WTC11 (cell line): ENCODE measurements around the gene MPC1. TPM values are rescaled to one million over a fixed set of nuclear protein-coding genes. Genes with fewer than 3 reads are reported as not detected.

Experiments
- ATAC-seq: fragments of 200-7000 bp; cut with Tn5 transposase; 2 replicates; pipeline ENCODE4 v1.10.0; 2021; ENCODE audit warnings: mild to moderate bottlenecking, moderate library complexity
- CTCF ChIA-PET: fragments of 300-600 bp; sonication (Branson Sonifier 250); formaldehyde crosslinking; loops from one replicate; lab custom pipeline; 2021; ENCODE audit warnings: antibody characterized with exemption; lab: Charles Lee
- POLR2A ChIA-PET: fragments of 350-600 bp; sonication (Branson Sonifier 250); formaldehyde crosslinking; loops from one replicate; lab custom pipeline; 2021; ENCODE audit warnings: antibody characterized with exemption; lab: Charles Lee
- DNase-seq: peaks from one replicate; pipeline ENCODE4 v3.0.0; 2021; ENCODE audit warnings: low spot score
- H3K27ac Mint-ChIP-seq: 2 replicates; pipeline ENCODE4 v1.8.0; 2021; ENCODE audit warnings: mixed read lengths
- H3K27me3 Mint-ChIP-seq: 2 replicates; pipeline ENCODE4 v1.8.0; 2021; ENCODE audit warnings: low read depth, mild to moderate bottlenecking, moderate library complexity, mixed read lengths
- H3K36me3 Mint-ChIP-seq: 2 replicates; pipeline ENCODE4 v1.8.0; 2021; ENCODE audit warnings: mixed read lengths
- H3K4me1 Mint-ChIP-seq: 2 replicates; pipeline ENCODE4 v1.8.0; 2022; ENCODE audit warnings: mixed read lengths
- H3K4me3 Mint-ChIP-seq: 2 replicates; pipeline ENCODE4 v1.8.0; 2021; ENCODE audit warnings: mild to moderate bottlenecking, moderate library complexity, mixed read lengths
- H3K9me3 Mint-ChIP-seq: 2 replicates; pipeline ENCODE4 v1.8.0; 2021; ENCODE audit warnings: mixed read lengths
- CBFB ChIP-seq: sonication (generic); formaldehyde crosslinking; IDR thresholded peaks from 2 replicates; pipeline ENCODE4 v1.8.1; 2022; ENCODE audit warnings: mild to moderate bottlenecking, low read depth, missing genetic modification reagents
- CREB1 ChIP-seq: sonication (generic); formaldehyde crosslinking; IDR thresholded peaks from 2 replicates; pipeline ENCODE4 v1.8.0; 2023; ENCODE audit warnings: mild to moderate bottlenecking, missing genetic modification reagents
- CTCF ChIP-seq: fragments of 200-600 bp; IDR thresholded peaks from 2 replicates; pipeline ENCODE4 v1.8.0; 2022; ENCODE audit warnings: antibody characterized with exemption
- ELF4 ChIP-seq: sonication (generic); formaldehyde crosslinking; IDR thresholded peaks from 2 replicates; pipeline ENCODE4 v1.8.1; 2022; ENCODE audit warnings: low read depth, mild to moderate bottlenecking, moderate library complexity, missing genetic modification reagents
- FOXK1 ChIP-seq: sonication (generic); formaldehyde crosslinking; IDR thresholded peaks from 2 replicates; pipeline ENCODE4 v1.8.0; 2022; ENCODE audit warnings: mild to moderate bottlenecking, moderate library complexity, missing genetic modification reagents
- FOXP4 ChIP-seq: sonication (generic); formaldehyde crosslinking; IDR thresholded peaks from 2 replicates; pipeline ENCODE4 v1.8.0; 2022; ENCODE audit warnings: mild to moderate bottlenecking, missing genetic modification reagents
- HMGA2 ChIP-seq: fragments of 250-450 bp; sonication (Bioruptor Pico); IDR thresholded peaks from 2 replicates; pipeline ENCODE4 v1.4.0; 2021; ENCODE audit warnings: mild to moderate bottlenecking, moderate library complexity
- HMGXB4 ChIP-seq: sonication (generic); formaldehyde crosslinking; IDR thresholded peaks from 2 replicates; pipeline ENCODE4 v1.8.1; 2023; ENCODE audit warnings: mild to moderate bottlenecking, moderate library complexity, missing genetic modification reagents
- MXD4 ChIP-seq: fragments of 250-450 bp; sonication (Bioruptor Pico); IDR thresholded peaks from 2 replicates; pipeline ENCODE4 v1.8.0; 2021; ENCODE audit warnings: mild to moderate bottlenecking, moderate library complexity, borderline replicate concordance
- NFATC4 ChIP-seq: fragments of 250-450 bp; sonication (Bioruptor Pico); IDR thresholded peaks from 2 replicates; pipeline ENCODE4 v1.9.0; 2021; ENCODE audit warnings: mild to moderate bottlenecking
- NR2C2 ChIP-seq: sonication (generic); formaldehyde crosslinking; IDR thresholded peaks from 2 replicates; pipeline ENCODE4 v1.8.0; 2022; ENCODE audit warnings: mild to moderate bottlenecking, missing genetic modification reagents
- RELA ChIP-seq: sonication (generic); formaldehyde crosslinking; IDR thresholded peaks from 2 replicates; pipeline ENCODE4 v1.8.1; 2022; ENCODE audit warnings: missing genetic modification reagents, mild to moderate bottlenecking, borderline replicate concordance
- ZNF121 ChIP-seq: sonication (generic); formaldehyde crosslinking; IDR thresholded peaks from 2 replicates; pipeline ENCODE4 v1.8.0; 2023; ENCODE audit warnings: missing genetic modification reagents
- ZNF138 ChIP-seq: sonication (generic); formaldehyde crosslinking; conservative IDR thresholded peaks from 2 replicates; pipeline ENCODE4 v1.8.1; 2022; ENCODE audit warnings: mild to moderate bottlenecking, moderate library complexity, missing genetic modification reagents
- ZNF317 ChIP-seq: sonication (generic); formaldehyde crosslinking; IDR thresholded peaks from 2 replicates; pipeline ENCODE4 v1.8.1; 2023; ENCODE audit warnings: low read depth, mild to moderate bottlenecking, moderate library complexity, missing genetic modification reagents, borderline replicate concordance
- ZNF532 ChIP-seq: fragments of 250-450 bp; sonication (Bioruptor Pico); IDR thresholded peaks from 2 replicates; pipeline ENCODE4 v1.9.0; 2021; ENCODE audit warnings: mild to moderate bottlenecking, borderline replicate concordance
- total RNA-seq: library from RNA; stranded (reverse); gene quantifications from 3 replicates; pipeline ENCODE4 v1.2.3, GENCODE V29; 2021
- TF ChIP-seq, protein P1 (sequence below): sonication (generic); formaldehyde crosslinking; IDR thresholded peaks from 2 replicates; pipeline ENCODE4 v1.8.1; 2022; ENCODE audit warnings: mild to moderate bottlenecking, missing genetic modification reagents, moderate library complexity, borderline replicate concordance
- TF ChIP-seq, protein P2 (sequence below): sonication (generic); formaldehyde crosslinking; IDR thresholded peaks from 2 replicates; pipeline ENCODE4 v1.8.1; 2023; ENCODE audit warnings: mild to moderate bottlenecking, missing genetic modification reagents

Gene MPC1
- total RNA-seq, 1 experiment from 2014 or later, result 10.7 TPM

DNA sequence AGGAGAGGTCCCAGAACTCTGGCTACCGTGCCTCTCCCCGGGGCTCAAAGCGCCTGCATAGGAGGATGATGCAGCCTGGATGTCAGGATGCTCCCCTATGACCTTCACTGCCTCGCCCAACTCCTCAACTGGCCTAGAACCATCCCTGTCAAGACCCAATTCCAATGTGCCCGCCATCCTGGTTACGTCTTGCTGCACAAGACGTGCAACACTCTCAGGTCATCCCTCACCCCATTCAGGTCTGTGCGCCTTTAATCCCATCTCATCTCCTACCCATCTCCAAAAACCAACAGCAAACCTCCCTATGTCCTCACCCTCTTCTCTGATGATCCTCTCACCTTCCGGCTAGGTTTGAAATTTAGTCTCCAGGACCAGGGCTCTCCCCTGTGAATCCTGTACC, 43.9 kb downstream of the MPC1 start (continued):
- no peak for TF ChIP-seq ZNF532 (CRISPR knock-in tag)
- TF ChIP-seq HMGA2, result no peak
- TF ChIP-seq FOXK1 (CRISPR knock-in tag), result no peak
- no peak for TF ChIP-seq FOXP4 (CRISPR knock-in tag)
- TF ChIP-seq HMGXB4 (CRISPR knock-in tag), result no peak
- TF ChIP-seq CREB1, result no peak
- TF ChIP-seq, all 79 proteins: peak for 0

DNA sequence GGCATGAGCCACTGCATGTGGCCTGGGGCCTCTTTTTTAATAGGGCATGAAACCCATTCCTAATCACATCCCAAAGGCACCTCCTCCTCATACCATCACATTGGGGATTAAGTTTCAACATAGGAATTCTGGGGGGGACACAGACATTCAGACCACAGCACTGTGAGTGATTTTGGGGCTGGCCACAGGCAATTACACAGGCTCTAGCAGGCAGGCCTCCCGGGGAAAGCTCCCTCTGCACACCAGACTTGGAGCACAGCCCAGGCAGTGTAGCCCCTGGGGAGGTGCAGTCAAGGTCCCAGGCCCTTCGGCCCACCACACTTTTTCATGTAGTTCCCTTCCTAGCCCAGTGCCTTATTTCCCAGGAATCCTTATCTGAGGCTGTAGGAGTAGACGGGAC, 45.9 kb downstream of the MPC1 start:
- Mint-ChIP-seq H3K27me3 (no peaks in the 10 kb centered on the region), H3K4me1 (peaks cover 30% of the 10 kb centered on the region), H3K4me3 (no peak overlapping the region), H3K27ac (no peak overlapping the region), H3K9me3 (no peaks in the 10 kb centered on the region), H3K36me3 (peaks cover 24% of the 10 kb centered on the region)
- POLR2A ChIA-PET, result no interaction called here
- CTCF ChIA-PET, result interaction anchor here (1.2 to 1.7 kb wide), 2 partner anchors 23 to 29 kb away, joined by 3 to 4 read pairs; partner anchors contain the start of gene PRR18
- DNase-seq, result no peak
- no peak for ATAC-seq
- no peak for TF ChIP-seq CBFB (CRISPR knock-in tag)
- TF ChIP-seq, protein P1, sequence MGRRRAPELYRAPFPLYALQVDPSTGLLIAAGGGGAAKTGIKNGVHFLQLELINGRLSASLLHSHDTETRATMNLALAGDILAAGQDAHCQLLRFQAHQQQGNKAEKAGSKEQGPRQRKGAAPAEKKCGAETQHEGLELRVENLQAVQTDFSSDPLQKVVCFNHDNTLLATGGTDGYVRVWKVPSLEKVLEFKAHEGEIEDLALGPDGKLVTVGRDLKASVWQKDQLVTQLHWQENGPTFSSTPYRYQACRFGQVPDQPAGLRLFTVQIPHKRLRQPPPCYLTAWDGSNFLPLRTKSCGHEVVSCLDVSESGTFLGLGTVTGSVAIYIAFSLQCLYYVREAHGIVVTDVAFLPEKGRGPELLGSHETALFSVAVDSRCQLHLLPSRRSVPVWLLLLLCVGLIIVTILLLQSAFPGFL (CRISPR knock-in tag), result no peak
- no peak for TF ChIP-seq ELF4
- no peak for TF ChIP-seq FOXK1 (CRISPR knock-in tag)
- TF ChIP-seq, protein P2, sequence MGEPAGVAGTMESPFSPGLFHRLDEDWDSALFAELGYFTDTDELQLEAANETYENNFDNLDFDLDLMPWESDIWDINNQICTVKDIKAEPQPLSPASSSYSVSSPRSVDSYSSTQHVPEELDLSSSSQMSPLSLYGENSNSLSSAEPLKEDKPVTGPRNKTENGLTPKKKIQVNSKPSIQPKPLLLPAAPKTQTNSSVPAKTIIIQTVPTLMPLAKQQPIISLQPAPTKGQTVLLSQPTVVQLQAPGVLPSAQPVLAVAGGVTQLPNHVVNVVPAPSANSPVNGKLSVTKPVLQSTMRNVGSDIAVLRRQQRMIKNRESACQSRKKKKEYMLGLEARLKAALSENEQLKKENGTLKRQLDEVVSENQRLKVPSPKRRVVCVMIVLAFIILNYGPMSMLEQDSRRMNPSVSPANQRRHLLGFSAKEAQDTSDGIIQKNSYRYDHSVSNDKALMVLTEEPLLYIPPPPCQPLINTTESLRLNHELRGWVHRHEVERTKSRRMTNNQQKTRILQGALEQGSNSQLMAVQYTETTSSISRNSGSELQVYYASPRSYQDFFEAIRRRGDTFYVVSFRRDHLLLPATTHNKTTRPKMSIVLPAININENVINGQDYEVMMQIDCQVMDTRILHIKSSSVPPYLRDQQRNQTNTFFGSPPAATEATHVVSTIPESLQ (CRISPR knock-in tag), result no peak
- TF ChIP-seq ZNF317, result no peak
- TF ChIP-seq MXD4 (CRISPR knock-in tag), result no peak
- TF ChIP-seq ZNF121, result no peak
- no peak for TF ChIP-seq RELA (CRISPR knock-in tag)
- no peak for TF ChIP-seq NFATC4
- no peak for TF ChIP-seq NR2C2 (CRISPR knock-in tag)
- TF ChIP-seq ZNF138 (CRISPR knock-in tag), result no peak
- TF ChIP-seq CTCF, result no peak
- no peak for TF ChIP-seq ZNF532 (CRISPR knock-in tag)
